Fibroblast of lung (primary cell): ENCODE measurements around the gene USO1.
"Not testable (repeated sequence)": the region's sequence is repeated elsewhere in the genome, so short reads cannot be mapped to it uniquely, and the experiment has no call there.

Source experiments
- CTCF ChIP-seq, 2 donors: IDR thresholded peaks in 1 of 2; conservative IDR thresholded peaks in 1 of 2; 1 replicate in 1 of 2; 2 replicates in 1 of 2; pipeline ENCODE4 v1.5.1; 2011 to 2012; ENCODE audit warnings: low read length in 2 of 2, control low read depth in 1 of 2, inconsistent platforms in 1 of 2, low read depth in 1 of 2, mild to moderate bottlenecking in 1 of 2
- EZH2 ChIP-seq: IDR thresholded peaks from 2 replicates; pipeline ENCODE4 v1.5.1; 2012; ENCODE audit warnings: low read length, control low read depth, mild to moderate bottlenecking; ENCODE audit errors: missing control alignments

GRCh38 chr4:75716054-75716453, 8.3 kb upstream of the USO1 start:
- not testable (repeated sequence) for TF ChIP-seq CTCF (conservative IDR thresholded peaks at IDR 0.05 in 1 of 2, IDR thresholded peaks at IDR 0.05 in 1 of 2; ENCODE audit: low read depth in 1 of 2, low read length in 2 of 2); EZH2
